Kidney glomerular epithelial cell (primary cell): ENCODE measurements around the gene TMEM119.
"Not testable (repeated sequence)": the region's sequence is repeated elsewhere in the genome, so short reads cannot be mapped to it uniquely, and the experiment has no call there.

ENCODE experiments used
- DNase-seq: peaks from one replicate; lab custom pipeline; 2025; lab: John Stamatoyannopoulos, UW

The TMEM119 gene

GRCh38 chr12:108634341-108634751, 36.5 kb upstream of the TMEM119 start:
- DNase-seq, result no peak

- DNase-seq, result no peak
Measured at GRCh38 chr12:108633534-108634248, 35.8 kb upstream of the TMEM119 start, which contains the start of gene SELPLG. SELPLG (minus strand) TSS chr12:108633894; CDS start chr12:108624307, 9,587 bp downstream.

GRCh38 chr12:108633081-108633533, 35.2 kb upstream of the TMEM119 start:
- no peak for DNase-seq

GRCh38 chr12:108631261-108631660, 33.4 kb upstream of the TMEM119 start:
- DNase-seq, result not testable (repeated sequence)

- DNase-seq, result no peak
Measured at GRCh38 chr12:108630481-108631207, 32.8 kb upstream of the TMEM119 start.

GRCh38 chr12:108629824-108630476, 32.1 kb upstream of the TMEM119 start:
- DNase-seq, result peak; percentile 56

- DNase-seq, result no peak
Measured at GRCh38 chr12:108629151-108629550, 31.3 kb upstream of the TMEM119 start.

- no peak for DNase-seq
Measured at GRCh38 chr12:108627134-108627920, 29.4 kb upstream of the TMEM119 start.

- DNase-seq, result no peak
Measured at GRCh38 chr12:108625228-108625627, 27.3 kb upstream of the TMEM119 start.

GRCh38 chr12:108623577-108623976, 25.7 kb upstream of the TMEM119 start:
- no peak for DNase-seq

- DNase-seq, result no peak
Measured at GRCh38 chr12:108622921-108623514, 25.1 kb upstream of the TMEM119 start.

- DNase-seq, result peak; percentile 50
Measured at GRCh38 chr12:108622421-108622820, 24.5 kb upstream of the TMEM119 start.

- DNase-seq, result no peak
Measured at GRCh38 chr12:108621161-108621560, 23.3 kb upstream of the TMEM119 start.

GRCh38 chr12:108620236-108620879, 22.5 kb upstream of the TMEM119 start:
- DNase-seq, result no peak

GRCh38 chr12:108619369-108620160, 21.7 kb upstream of the TMEM119 start:
- no peak for DNase-seq

GRCh38 chr12:108618953-108619274, 21.0 kb upstream of the TMEM119 start:
- DNase-seq, result not testable (repeated sequence)

GRCh38 chr12:108618079-108618952, 20.4 kb upstream of the TMEM119 start:
- peak; percentile 68 for DNase-seq

GRCh38 chr12:108616941-108617858, 19.3 kb upstream of the TMEM119 start:
- no peak for DNase-seq
